Mammary epithelial cell (primary cell): ENCODE results near the gene BEX3.

ENCODE experiments used
- CTCF ChIP-seq, 2 donors: IDR thresholded peaks in 1 of 2; conservative IDR thresholded peaks in 1 of 2; 2 replicates each; pipeline ENCODE4 v1.5.1; 2011 to 2012; ENCODE audit warnings: inconsistent platforms in 2 of 2, low read length in 2 of 2, mild to moderate bottlenecking in 2 of 2, control low read depth in 1 of 2, low read depth in 1 of 2; ENCODE audit not compliant: insufficient read depth in 1 of 2; ENCODE audit errors: extremely low read depth in 1 of 2
- EZH2 ChIP-seq: IDR thresholded peaks from 2 replicates; pipeline ENCODE4 v1.6.1; 2012; ENCODE audit warnings: low read length, inconsistent platforms, borderline replicate concordance

DNA sequence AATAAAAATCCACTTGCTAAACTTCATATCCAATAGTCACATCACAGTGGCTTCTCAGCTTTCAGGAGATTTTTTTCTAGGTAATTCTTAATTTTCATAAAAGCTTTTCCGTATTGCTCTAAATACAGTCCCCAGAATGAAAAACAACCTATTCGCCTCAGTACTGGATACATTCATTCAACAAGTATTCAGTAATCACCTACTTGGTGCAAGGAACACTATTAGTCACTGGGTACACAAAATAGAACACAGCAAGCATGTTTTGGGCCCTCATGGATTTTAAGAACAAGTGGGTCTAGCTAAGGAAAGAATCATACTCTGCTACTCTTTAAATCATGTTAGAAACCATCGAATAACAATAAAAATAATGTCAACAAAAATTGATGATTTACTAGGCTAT lies 2.8 kb upstream of the BEX3 start:
- TF ChIP-seq CTCF (conservative IDR thresholded peaks at IDR 0.05 in 1 of 2, IDR thresholded peaks at IDR 0.05 in 1 of 2; ENCODE audit: extremely low read depth in 1 of 2, insufficient read depth in 1 of 2, low read depth in 1 of 2, low read length in 2 of 2) = no peak
- TF ChIP-seq EZH2 = no peak
